ENCODE data around the gene MRPS14. TPM values are rescaled to one million over a fixed set of nuclear protein-coding genes. Genes with fewer than 3 reads are reported as not detected.
"Not testable (repeated sequence)": the region's sequence is repeated elsewhere in the genome, so short reads cannot be mapped to it uniquely, and the experiment has no call there.

MRPS14 gene
- total RNA-seq, 4 donors from 2014 or later, result 17.9 to 31.1 (median 26.1) TPM

GRCh38 chr1:175050992-175051391, 27.8 kb upstream of the MRPS14 start:
- WGBS, result 95% methylated on average over 2 of the region's 2 CpGs
- TF ChIP-seq CTCF (IDR thresholded peaks at IDR 0.05) (no peak), EP300 (IDR thresholded peaks at IDR 0.05) (no peak), POLR2AphosphoS5 (IDR thresholded peaks at IDR 0.05) (no peak), POLR2A (IDR thresholded peaks at IDR 0.05; ENCODE audit: low read depth) (no peak)
- H3K27me3 ChIP-seq, result no peaks in the 10 kb centered on the region

GRCh38 chr1:175045519-175045918, 22.3 kb upstream of the MRPS14 start:
- WGBS, result 90% methylated on average over 32 of the region's 32 CpGs
- intact Hi-C loops (cut with DNase I), result no loop called here

More at GRCh38 chr1:175050992-175051391, 27.8 kb upstream of the MRPS14 start:
- Histone ChIP-seq H3K36me3 (no peaks in the 10 kb centered on the region), H3K4me3 (no peak overlapping the region), H3K27ac (replicated peaks in 1 of 4) (no peak overlapping the region), H3K9me3 (no peaks in the 10 kb centered on the region), H3K4me1 (no peaks in the 10 kb centered on the region)
- DNase-seq (ENCODE audit: extremely low spot score), result no peak
- intact Hi-C loops (cut with DNase I), result no loop called here

GRCh38 chr1:175045097-175045496, 21.9 kb upstream of the MRPS14 start:
- no peaks in the 10 kb centered on the region for H3K36me3 ChIP-seq
- DNase-seq (ENCODE audit: extremely low spot score), result no peak
- TF ChIP-seq POLR2AphosphoS5 (IDR thresholded peaks at IDR 0.05), result no peak
- no peak for TF ChIP-seq CTCF (IDR thresholded peaks at IDR 0.05)
- intact Hi-C loops (cut with DNase I), result no loop called here
- no peak overlapping the region for H3K27ac ChIP-seq (replicated peaks in 1 of 4)
- WGBS, result 97% methylated on average over 19 of the region's 19 CpGs
- H3K27me3 ChIP-seq, result no peaks in the 10 kb centered on the region
- H3K9me3 ChIP-seq, result no peaks in the 10 kb centered on the region
- H3K4me3 ChIP-seq, result no peak overlapping the region
- no peaks in the 10 kb centered on the region for H3K4me1 ChIP-seq

More at GRCh38 chr1:175045519-175045918, 22.3 kb upstream of the MRPS14 start:
- Histone ChIP-seq H3K27ac (replicated peaks in 1 of 4) (no peak overlapping the region), H3K4me3 (no peak overlapping the region), H3K27me3 (no peaks in the 10 kb centered on the region), H3K4me1 (no peaks in the 10 kb centered on the region), H3K9me3 (no peaks in the 10 kb centered on the region), H3K36me3 (no peaks in the 10 kb centered on the region)
- no peak for TF ChIP-seq CTCF (IDR thresholded peaks at IDR 0.05)
- TF ChIP-seq POLR2A (IDR thresholded peaks at IDR 0.05; ENCODE audit: low read depth), result no peak
- DNase-seq (ENCODE audit: extremely low spot score), result no peak

DNA sequence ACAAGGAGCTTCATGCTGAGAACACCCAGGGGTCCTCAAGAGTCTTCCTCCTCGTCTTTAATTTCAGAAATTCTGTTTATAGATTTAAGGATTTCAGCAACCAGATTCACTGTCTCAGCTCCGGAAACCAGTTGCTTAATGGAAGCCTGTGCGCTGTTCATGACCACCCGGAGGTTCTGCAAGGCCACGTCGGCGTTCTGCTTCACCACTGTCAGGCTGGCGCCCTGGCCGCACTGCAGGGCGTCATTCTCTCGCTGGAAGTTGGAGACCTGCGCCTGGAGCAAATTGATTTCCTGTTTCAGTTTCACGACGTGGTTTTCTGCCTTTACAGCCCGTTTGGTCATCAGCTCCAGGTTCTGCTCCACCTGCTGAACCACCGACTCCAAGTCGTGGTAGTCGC, 21.4 kb upstream of the MRPS14 start:
- 88% methylated on average over 18 of the region's 18 CpGs for WGBS
- H3K4me1 ChIP-seq; intact Hi-C loops (cut with DNase I); DNase-seq (ENCODE audit: extremely low spot score); H3K4me3 ChIP-seq; H3K27me3 ChIP-seq; H3K36me3 ChIP-seq; H3K9me3 ChIP-seq; H3K27ac ChIP-seq (replicated peaks in 1 of 4): not testable (repeated sequence)

DNA sequence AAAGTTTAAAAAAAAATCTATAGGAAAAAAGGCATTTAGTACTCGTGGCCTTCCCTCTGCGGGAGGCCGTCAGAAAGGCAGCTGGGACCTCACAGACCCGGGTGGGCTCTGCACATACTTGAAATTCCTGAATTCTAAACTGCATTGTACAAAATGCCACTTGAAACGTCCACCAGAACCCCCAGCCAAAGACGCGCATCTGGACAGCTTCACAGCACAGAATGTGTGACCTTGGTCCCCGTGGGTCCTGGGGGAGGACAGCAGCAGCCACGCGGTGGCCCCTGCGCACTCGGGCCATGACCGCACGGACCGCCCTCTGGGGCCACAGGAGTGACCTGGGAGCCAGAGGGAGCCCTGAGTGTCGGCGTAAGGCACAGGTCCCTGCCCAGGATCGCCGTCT, 20.6 kb upstream of the MRPS14 start:
- H3K36me3 ChIP-seq, result no peaks in the 10 kb centered on the region
- DNase-seq (ENCODE audit: extremely low spot score), result no peak
- H3K27me3 ChIP-seq, result no peaks in the 10 kb centered on the region
- H3K9me3 ChIP-seq, result no peaks in the 10 kb centered on the region
- no peak overlapping the region for H3K4me3 ChIP-seq
- 55% methylated on average over 17 of the region's 19 CpGs for WGBS
- TF ChIP-seq EP300 (IDR thresholded peaks at IDR 0.05) (no peak), POLR2A (IDR thresholded peaks at IDR 0.05; ENCODE audit: low read depth) (no peak), POLR2AphosphoS5 (IDR thresholded peaks at IDR 0.05) (no peak), CTCF (IDR thresholded peaks at IDR 0.05) (no peak)
- intact Hi-C loops (cut with DNase I), result no loop called here
- no peaks in the 10 kb centered on the region for H3K4me1 ChIP-seq
- no peak overlapping the region for H3K27ac ChIP-seq (replicated peaks in 1 of 4)

Data from esophagus muscularis mucosa (tissue), 4 donors.